ENCODE results near the gene CES4A. TPM values are rescaled to one million over a fixed set of nuclear protein-coding genes. Genes with fewer than 3 reads are reported as not detected.
"Not testable (repeated sequence)": the region's sequence is repeated elsewhere in the genome, so short reads cannot be mapped to it uniquely, and the experiment has no call there.

Gene CES4A
- total RNA-seq, 1 donor from 2014 or later = 4.6 TPM

GRCh38 chr16:66952430-66953110, 35.8 kb upstream of the CES4A start:
- Mint-ChIP-seq H3K4me1 (ENCODE audit: low read depth) (peaks cover 4% of the 10 kb centered on the region), H3K4me3 (ENCODE audit: low read depth) (no peak overlapping the region), H3K36me3 (ENCODE audit: insufficient read depth) (no peaks in the 10 kb centered on the region), H3K27ac (no peak overlapping the region), H3K27me3 (peaks cover 13% of the 10 kb centered on the region), H3K9me3 (ENCODE audit: low read depth) (peaks cover 4% of the 10 kb centered on the region)
- no peak for TF ChIP-seq CTCF (IDR thresholded peaks at IDR 0.05; ENCODE audit: unreplicated experiment)
- DNase-seq (ENCODE audit: low spot score, unreplicated experiment) = no peak

- TF ChIP-seq CTCF (IDR thresholded peaks at IDR 0.05; ENCODE audit: unreplicated experiment) = no peak
- Mint-ChIP-seq H3K9me3 (ENCODE audit: low read depth) (peaks cover 4% of the 10 kb centered on the region), H3K27me3 (peaks cover 22% of the 10 kb centered on the region), H3K4me1 (ENCODE audit: low read depth) (peaks cover 4% of the 10 kb centered on the region), H3K27ac (no peak overlapping the region), H3K36me3 (ENCODE audit: insufficient read depth) (no peaks in the 10 kb centered on the region), H3K4me3 (ENCODE audit: low read depth) (no peak overlapping the region)
- DNase-seq (ENCODE audit: low spot score, unreplicated experiment) = no peak
Measured at GRCh38 chr16:66953462-66954096, 34.8 kb upstream of the CES4A start.

DNA sequence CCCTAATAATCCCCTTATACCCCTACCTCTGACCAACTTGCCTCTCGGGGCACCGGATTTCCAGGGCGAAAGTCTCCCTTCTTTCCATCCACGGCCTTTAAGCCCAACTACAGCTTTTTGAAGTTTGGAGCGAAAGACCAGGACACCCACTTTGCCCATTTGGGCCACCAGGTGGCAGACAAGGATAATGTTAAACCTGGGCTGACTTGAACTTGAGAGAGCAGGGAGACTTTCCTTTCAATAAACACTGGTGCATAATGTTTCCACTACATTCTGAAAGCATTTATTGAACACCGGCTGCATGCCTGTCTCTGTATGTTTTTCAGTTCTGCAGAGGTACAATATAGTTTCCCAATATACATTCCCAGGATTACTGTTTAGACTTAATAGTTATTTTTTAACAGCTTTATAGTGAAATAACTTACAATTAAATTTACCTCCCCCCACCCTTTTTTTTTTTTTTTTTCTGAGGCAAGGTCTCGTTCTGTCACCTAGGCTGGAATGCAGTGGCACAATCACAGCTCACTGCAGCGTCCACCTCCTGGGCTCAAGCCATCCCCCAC, 34.2 kb upstream of the CES4A start:
- H3K9me3 Mint-ChIP-seq (ENCODE audit: low read depth) = peaks cover 4% of the 10 kb centered on the region
- peak; percentile 67 for DNase-seq (ENCODE audit: low spot score, unreplicated experiment)
- no peak overlapping the region for H3K4me3 Mint-ChIP-seq (ENCODE audit: low read depth)
- H3K4me1 Mint-ChIP-seq (ENCODE audit: low read depth) = peaks cover 4% of the 10 kb centered on the region
- H3K27ac Mint-ChIP-seq = no peak overlapping the region
- TF ChIP-seq CTCF (IDR thresholded peaks at IDR 0.05; ENCODE audit: unreplicated experiment) = peak; percentile 82
- H3K27me3 Mint-ChIP-seq = peaks cover 28% of the 10 kb centered on the region
- H3K36me3 Mint-ChIP-seq (ENCODE audit: insufficient read depth) = no peaks in the 10 kb centered on the region

GRCh38 chr16:66955363-66956153, 32.8 kb upstream of the CES4A start:
- H3K4me3 Mint-ChIP-seq (ENCODE audit: low read depth); H3K36me3 Mint-ChIP-seq (ENCODE audit: insufficient read depth); H3K9me3 Mint-ChIP-seq (ENCODE audit: low read depth); H3K4me1 Mint-ChIP-seq (ENCODE audit: low read depth); H3K27ac Mint-ChIP-seq; DNase-seq (ENCODE audit: low spot score, unreplicated experiment): not testable (repeated sequence)
- H3K27me3 Mint-ChIP-seq = peaks cover 28% of the 10 kb centered on the region

- not testable (repeated sequence) for H3K27ac Mint-ChIP-seq; H3K36me3 Mint-ChIP-seq (ENCODE audit: insufficient read depth); H3K4me3 Mint-ChIP-seq (ENCODE audit: low read depth); H3K4me1 Mint-ChIP-seq (ENCODE audit: low read depth); H3K9me3 Mint-ChIP-seq (ENCODE audit: low read depth); DNase-seq (ENCODE audit: low spot score, unreplicated experiment)
- peaks cover 27% of the 10 kb centered on the region for H3K27me3 Mint-ChIP-seq
Measured at GRCh38 chr16:66956154-66956457, 32.3 kb upstream of the CES4A start.
